HG02885 (cell line): ENCODE measurements around the gene EGR4.

Experiments
- ATAC-seq: cut with Tn5 transposase; IDR thresholded peaks from one replicate; pipeline ENCODE4 v1.9.1; 2021; ENCODE audit warnings: mild to moderate bottlenecking; ENCODE audit not compliant: unreplicated experiment, poor library complexity

The EGR4 gene

GRCh38 chr2:73253400-73253799, 39.9 kb downstream of the EGR4 start:
- no peak for ATAC-seq

- no peak for ATAC-seq
Measured at GRCh38 chr2:73252238-73253027, 40.9 kb downstream of the EGR4 start.

- ATAC-seq, result no peak
Measured at GRCh38 chr2:73250872-73251846, 42.2 kb downstream of the EGR4 start.

- ATAC-seq, result no peak
Measured at GRCh38 chr2:73249636-73250035, 43.7 kb downstream of the EGR4 start.

- no peak for ATAC-seq
Measured at GRCh38 chr2:73246850-73247249, 46.5 kb downstream of the EGR4 start.

- ATAC-seq, result no peak
Measured at GRCh38 chr2:73244580-73244979, 48.8 kb downstream of the EGR4 start.

- no peak for ATAC-seq
Measured at GRCh38 chr2:73243884-73244570, 49.3 kb downstream of the EGR4 start.
